Measurements from ENCODE around the gene SNPH. TPM values are rescaled to one million over a fixed set of nuclear protein-coding genes. Genes with fewer than 3 reads are reported as not detected.

SNPH gene
- total RNA-seq, 4 donors from 2014 or later, result 9.3 to 16.2 (median 13.6) TPM

GRCh38 chr20:1321654-1321939 lies 55.5 kb downstream of the SNPH start:
- no peaks in the 10 kb centered on the region for H3K9me3 ChIP-seq
- peak overlapping the region in 2 of 3 donors; percentile 30 to 95 for H3K27ac ChIP-seq
- no peak for DNase-seq
- H3K4me3 ChIP-seq (replicated peaks in 1 of 3), result no peak overlapping the region
- TF ChIP-seq, protein P1, sequence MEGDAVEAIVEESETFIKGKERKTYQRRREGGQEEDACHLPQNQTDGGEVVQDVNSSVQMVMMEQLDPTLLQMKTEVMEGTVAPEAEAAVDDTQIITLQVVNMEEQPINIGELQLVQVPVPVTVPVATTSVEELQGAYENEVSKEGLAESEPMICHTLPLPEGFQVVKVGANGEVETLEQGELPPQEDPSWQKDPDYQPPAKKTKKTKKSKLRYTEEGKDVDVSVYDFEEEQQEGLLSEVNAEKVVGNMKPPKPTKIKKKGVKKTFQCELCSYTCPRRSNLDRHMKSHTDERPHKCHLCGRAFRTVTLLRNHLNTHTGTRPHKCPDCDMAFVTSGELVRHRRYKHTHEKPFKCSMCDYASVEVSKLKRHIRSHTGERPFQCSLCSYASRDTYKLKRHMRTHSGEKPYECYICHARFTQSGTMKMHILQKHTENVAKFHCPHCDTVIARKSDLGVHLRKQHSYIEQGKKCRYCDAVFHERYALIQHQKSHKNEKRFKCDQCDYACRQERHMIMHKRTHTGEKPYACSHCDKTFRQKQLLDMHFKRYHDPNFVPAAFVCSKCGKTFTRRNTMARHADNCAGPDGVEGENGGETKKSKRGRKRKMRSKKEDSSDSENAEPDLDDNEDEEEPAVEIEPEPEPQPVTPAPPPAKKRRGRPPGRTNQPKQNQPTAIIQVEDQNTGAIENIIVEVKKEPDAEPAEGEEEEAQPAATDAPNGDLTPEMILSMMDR (IDR thresholded peaks at IDR 0.05), result no peak
- no peak for TF ChIP-seq POLR2A (IDR thresholded peaks at IDR 0.05)
- H3K4me1 ChIP-seq, result peaks cover 21 to 46% of the 10 kb centered on the region in 2 donors
- no peaks in the 10 kb centered on the region for H3K36me3 ChIP-seq
- intact Hi-C loops (cut with DNase I), result no loop called here
- 61 to 66% methylated on average over 4 of the region's 4 CpGs for WGBS, 2 donors
- H3K27me3 ChIP-seq, result no peaks in the 10 kb centered on the region

GRCh38 chr20:1322511-1323245 lies 56.6 kb downstream of the SNPH start:
- Histone ChIP-seq H3K4me1 (peaks cover 32 to 56% of the 10 kb centered on the region in 2 donors), H3K9me3 (no peaks in the 10 kb centered on the region), H3K36me3 (no peaks in the 10 kb centered on the region), H3K27me3 (no peaks in the 10 kb centered on the region), H3K4me3 (replicated peaks in 1 of 3) (no peak overlapping the region), H3K27ac (peak overlapping the region; percentile 90 to 99 (median 95))
- 26 to 52% methylated on average over 11 of the region's 11 CpGs for WGBS, 2 donors
- intact Hi-C loops (cut with DNase I), result no loop called here
- peak; percentile 59 to 77 for DNase-seq
- TF ChIP-seq POLR2A (IDR thresholded peaks at IDR 0.05), result no peak
- TF ChIP-seq, protein P1 (IDR thresholded peaks at IDR 0.05), result no peak

DNA sequence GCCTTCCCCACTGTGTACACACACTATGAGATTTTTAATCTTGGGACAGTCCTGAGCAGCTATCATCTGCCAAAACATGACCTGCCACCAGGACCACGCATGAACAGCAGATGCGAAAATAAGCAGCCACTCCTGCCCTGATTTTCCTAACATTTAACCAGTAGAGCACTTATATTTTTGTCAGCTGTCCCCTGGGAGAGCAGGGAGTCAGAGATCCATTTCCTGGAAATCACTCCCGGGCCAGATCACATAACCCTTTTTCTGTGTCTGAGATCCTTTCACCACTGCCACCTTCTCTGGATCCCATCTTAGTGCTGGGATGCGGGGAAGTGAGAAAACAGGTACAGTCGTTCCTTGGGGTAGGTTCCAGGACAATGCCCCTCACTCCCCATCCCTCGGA lies 57.2 kb downstream of the SNPH start:
- no peaks in the 10 kb centered on the region for H3K36me3 ChIP-seq
- no peak overlapping the region for H3K4me3 ChIP-seq (replicated peaks in 1 of 3)
- no peaks in the 10 kb centered on the region for H3K9me3 ChIP-seq
- TF ChIP-seq, protein P1 (IDR thresholded peaks at IDR 0.05), result no peak
- no peak for TF ChIP-seq POLR2A (IDR thresholded peaks at IDR 0.05)
- peak in 1 of 2 donors; percentile 1 for DNase-seq
- whole genome bisulfite sequencing, 2 donors, result 70 to 77% methylated on average over 6 of the region's 6 CpGs
- no peaks in the 10 kb centered on the region for H3K27me3 ChIP-seq
- peaks cover 38 to 62% of the 10 kb centered on the region in 2 donors for H3K4me1 ChIP-seq
- intact Hi-C loops (cut with DNase I), result no loop called here
- peak overlapping the region; percentile 90 to 99 (median 95) for H3K27ac ChIP-seq

DNA sequence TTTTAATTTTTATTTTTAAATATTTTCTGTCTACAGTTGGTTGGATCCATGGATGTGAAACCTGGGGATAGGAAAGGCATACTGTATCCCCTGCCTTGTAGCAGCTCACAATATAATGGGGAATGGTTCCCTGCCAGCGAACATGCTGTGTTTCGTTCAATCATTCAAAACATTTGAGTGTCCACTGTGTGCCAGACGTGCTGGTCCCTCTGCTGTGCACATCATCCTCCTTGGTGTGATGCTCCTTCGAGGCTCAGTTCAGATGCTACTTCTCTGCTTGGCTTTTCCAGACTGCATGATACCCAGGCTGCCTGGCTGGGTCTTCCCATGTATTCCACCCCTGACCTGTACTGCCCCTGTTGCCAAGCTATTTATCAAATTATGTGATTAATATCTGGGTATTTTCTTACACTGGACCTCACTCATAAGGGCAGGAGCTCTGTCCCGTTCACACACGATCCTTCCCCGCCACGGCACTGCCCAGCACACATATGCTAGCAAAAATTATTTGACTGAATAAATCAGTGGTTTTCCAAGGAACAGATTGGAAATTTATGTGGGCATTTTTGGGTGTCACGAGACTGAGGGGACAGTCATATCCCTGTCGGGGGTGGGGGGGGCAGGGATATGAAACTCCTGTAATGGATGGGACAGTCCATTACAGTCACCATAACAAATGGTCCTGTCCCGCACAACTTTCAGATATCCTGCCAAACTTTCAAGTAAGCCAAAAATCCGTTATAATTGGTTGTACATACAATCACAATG lies 57.9 kb downstream of the SNPH start:
- Histone ChIP-seq H3K4me3 (replicated peaks in 1 of 3) (no peak overlapping the region), H3K27ac (peak overlapping the region; percentile 90 to 99 (median 95)), H3K9me3 (no peaks in the 10 kb centered on the region), H3K27me3 (no peaks in the 10 kb centered on the region), H3K36me3 (no peaks in the 10 kb centered on the region), H3K4me1 (peaks cover 45 to 70% of the 10 kb centered on the region in 2 donors)
- TF ChIP-seq, protein P1 (IDR thresholded peaks at IDR 0.05), result no peak
- TF ChIP-seq POLR2A (IDR thresholded peaks at IDR 0.05), result no peak
- peak in 1 of 2 donors; percentile 6 for DNase-seq
- intact Hi-C loops (cut with DNase I), result loop anchor here (2.0 kb wide), 1 partner anchor 69 kb away; the partner anchor contains the start of gene FKBP1A
- WGBS, 2 donors, result 79 to 83% methylated on average over 12 of the region's 12 CpGs
